ENCODE results near the gene ECM2. TPM values are rescaled to one million over a fixed set of nuclear protein-coding genes. Genes with fewer than 3 reads are reported as not detected.

Gene ECM2
- total and polyA plus RNA-seq, 2 of the 8 experiments (the other 6 are each of a cell fraction or from before 2014, with no cell fraction given) = not detected

DNA sequence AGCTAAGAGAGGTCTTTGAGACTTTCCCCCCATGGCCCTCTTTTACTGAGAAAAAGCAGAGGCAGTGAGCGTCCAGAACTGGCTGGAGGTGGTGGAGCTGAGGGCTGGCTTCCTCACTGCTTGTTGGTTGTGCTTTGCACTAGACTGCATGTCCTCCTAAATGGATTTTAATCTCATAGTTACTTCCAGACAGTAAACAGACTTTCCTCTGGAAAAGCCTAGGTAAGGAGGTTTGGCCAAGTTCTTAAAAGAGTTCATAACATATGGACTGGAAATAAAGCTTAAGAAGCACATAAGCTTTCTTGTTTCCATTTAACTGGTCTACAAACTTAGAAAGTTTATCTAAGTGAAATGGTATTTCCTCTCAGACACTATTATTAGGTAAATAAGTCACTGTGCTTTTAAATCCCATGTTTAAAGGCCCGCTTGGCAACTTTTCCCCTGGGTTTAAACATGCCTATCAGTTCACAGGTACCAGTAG lies 55.5 kb downstream of the ECM2 start:
- no peak overlapping the region for H3K9ac ChIP-seq (replicated peaks in 1 of 4; ENCODE audit: extremely low read depth in 1 of 4, low read depth in 3 of 4, low read length in 3 of 4)
- H3K79me1 ChIP-seq (ENCODE audit: low read depth, low read length) = no peaks in the 10 kb centered on the region; the same call in 1 of the 2 replicates
- H3K14ac ChIP-seq (ENCODE audit: insufficient read length) = no peak overlapping the region
- no peak overlapping the region; the same call in 1 of the 2 replicates for H2AK5ac ChIP-seq (ENCODE audit: low read depth, low read length)
- no peak overlapping the region for H4K91ac ChIP-seq (replicated peaks; ENCODE audit: insufficient read length, low read length)
- POLR2A ChIA-PET (ENCODE audit: partially characterized antibody) = interaction anchor here (1.4 kb wide), 1 partner anchor 11 kb away, joined by 3 read pairs; no protein-coding TSS in a partner anchor
- H3K4me3 ChIP-seq (ENCODE audit: extremely low read depth in 1 of 4, insufficient read depth in 2 of 4, low read depth in 3 of 4, low read length in 4 of 4) = no peak overlapping the region
- H3K27me3 ChIP-seq (replicated peaks in 1 of 4; ENCODE audit: control insufficient read depth in 3 of 4, extremely low read depth in 1 of 4, insufficient read depth in 3 of 4, low read length in 3 of 4) = no peaks in the 10 kb centered on the region
- H3K9me3 ChIP-seq (ENCODE audit: insufficient read depth in 2 of 2, low read depth in 1 of 2, low read length in 1 of 2) = no peaks in the 10 kb centered on the region
- 83% methylated on average over 2 of the region's 2 CpGs; no CpG with 5 or more reads in 1 of the 2 experiments for WGBS, 2 experiments (ENCODE audit: extremely low coverage in 1 of 2, insufficient coverage in 1 of 2, insufficient read length in 1 of 2, insufficient replicate concordance in 2 of 2, low coverage in 1 of 2, low lambda C conversion rate in 2 of 2, missing lambda C conversion rate in 1 of 2)
- no peak overlapping the region for H3K18ac ChIP-seq (ENCODE audit: extremely low read depth, low read length)
- H3K4me1 ChIP-seq (replicated peaks in 1 of 4; ENCODE audit: control insufficient read depth in 3 of 4, insufficient read depth in 4 of 4, low read length in 3 of 4) = peaks cover 0 to 7% (median 4%) of the 10 kb centered on the region in 4 experiments; a peak in 3 of 7 replicates
- FAIRE-seq = no peak
- H4K8ac ChIP-seq (ENCODE audit: extremely low read depth, insufficient read depth, low read length) = no peak overlapping the region
- no peak overlapping the region for H2AFZ ChIP-seq (ENCODE audit: low read length)
- no peak overlapping the region for H3K4ac ChIP-seq (replicated peaks; ENCODE audit: insufficient read length, low read depth, low read length)
- H3K79me2 ChIP-seq (ENCODE audit: control insufficient read depth in 1 of 2, insufficient read depth in 2 of 2, low read length in 2 of 2) = no peaks in the 10 kb centered on the region
- H2BK20ac ChIP-seq (ENCODE audit: low read length) = no peak overlapping the region
- no peak overlapping the region for H3K56ac ChIP-seq (replicated peaks; ENCODE audit: insufficient read length, low read depth, low read length)
- no peak overlapping the region for H3K4me2 ChIP-seq (ENCODE audit: insufficient read depth in 1 of 2, low read depth in 2 of 2, low read length in 2 of 2)
- H2BK5ac ChIP-seq (ENCODE audit: low read depth, low read length) = no peak overlapping the region
- H2BK120ac ChIP-seq (replicated peaks; ENCODE audit: low read depth, low read length) = no peak overlapping the region
- no peak overlapping the region for H4K5ac ChIP-seq (ENCODE audit: insufficient read length, low read depth, low read length)
- no peak overlapping the region for H3K23ac ChIP-seq (ENCODE audit: insufficient read length)
- no peaks in the 10 kb centered on the region for H3K36me3 ChIP-seq (ENCODE audit: control insufficient read depth in 2 of 4, insufficient read depth in 4 of 4, low read length in 3 of 4)
- no peak overlapping the region for H2BK12ac ChIP-seq (ENCODE audit: low read depth, low read length)
- no peak overlapping the region for H2BK15ac ChIP-seq (ENCODE audit: low read length)
- no peaks in the 10 kb centered on the region for H4K20me1 ChIP-seq (replicated peaks in 1 of 2; ENCODE audit: control insufficient read depth in 1 of 2, insufficient read depth in 2 of 2, low read length in 2 of 2)
- H3K27ac ChIP-seq (ENCODE audit: low read depth, low read length) = no peak overlapping the region
- CTCF ChIA-PET (ENCODE audit: partially characterized antibody) = interaction anchor here (0.8 to 1.1 kb wide), 2 partner anchors 19 to 147 kb away, joined by 3 to 4 read pairs; no protein-coding TSS in a partner anchor
- DNase-seq (ENCODE audit: low read depth in 1 of 2, low spot score in 2 of 2) = no peak
- no peaks in the 10 kb centered on the region for H3K23me2 ChIP-seq (ENCODE audit: low read depth, low read length)
- no peak for TF ChIP-seq TAF7 (optimal IDR thresholded peaks at IDR 0.05; ENCODE audit: borderline replicate concordance, low read depth, low read length)
- TF ChIP-seq HDAC6 (IDR thresholded peaks at IDR 0.05; ENCODE audit: low read depth, low read length) = no peak
- TF ChIP-seq EGR1 (IDR thresholded peaks at IDR 0.05; ENCODE audit: borderline replicate concordance, low read depth, low read length) = no peak
- no peak for TF ChIP-seq POLR2A (IDR thresholded peaks at IDR 0.05; ENCODE audit: control extremely low read depth in 1 of 2, low read depth in 2 of 2, low read length in 2 of 2)
- no peak for TF ChIP-seq CEBPB (IDR thresholded peaks at IDR 0.05; ENCODE audit: low read depth, low read length)
- TF ChIP-seq FOSL1 (IDR thresholded peaks at IDR 0.05; ENCODE audit: insufficient read depth, low read depth, low read length) = no peak
- TF ChIP-seq TAF1 (IDR thresholded peaks at IDR 0.05; ENCODE audit: low read depth, low read length) = no peak
- no peak for TF ChIP-seq MAFK (IDR thresholded peaks at IDR 0.05; ENCODE audit: low read depth, low read length)
- no peak for TF ChIP-seq CBX8 (IDR thresholded peaks at IDR 0.05; ENCODE audit: borderline replicate concordance, low read depth, low read length)
- no peak for TF ChIP-seq SP2 (IDR thresholded peaks at IDR 0.05; ENCODE audit: low read length)
- TF ChIP-seq EP300 (IDR thresholded peaks at IDR 0.05; ENCODE audit: borderline replicate concordance in 1 of 2, low read depth in 2 of 2, low read length in 2 of 2) = no peak
- TF ChIP-seq BRCA1 (IDR thresholded peaks at IDR 0.05; ENCODE audit: low read depth, low read length) = no peak
